Prostate gland (tissue), 2 donors: ENCODE data around the gene FSIP1.

Experiments used
- CTCF ChIP-seq, 4 experiments: fragments of 200-600 bp in 2 of 4; fragments of 450-650 bp in 2 of 4; sonication (generic) in 2 of 4; IDR thresholded peaks; 1 replicate in 3 of 4; 2 replicates in 1 of 4; pipeline ENCODE4 v1.5.1; 2016 to 2019; ENCODE audit warnings: antibody characterized with exemption in 4 of 4, mild to moderate bottlenecking in 2 of 4, moderate library complexity in 2 of 4
- POLR2AphosphoS5 ChIP-seq: sonication (generic); formaldehyde crosslinking; IDR thresholded peaks from one replicate; pipeline ENCODE4 v1.6.1; 2017; ENCODE audit warnings: antibody characterized with exemption

GRCh38 chr15:39808909-39809308, 26.3 kb upstream of the FSIP1 start:
- TF ChIP-seq POLR2AphosphoS5 (no peak), CTCF (IDR thresholded peaks at IDR 0.05) (no peak)
